GM21576 (cell line): ENCODE results near the gene GRIP2.

ENCODE experiments used
- ATAC-seq: cut with Tn5 transposase; IDR thresholded peaks from one replicate; pipeline ENCODE4 v1.9.1; 2021; ENCODE audit warnings: mild to moderate bottlenecking, moderate library complexity; ENCODE audit not compliant: unreplicated experiment

The GRIP2 gene

DNA sequence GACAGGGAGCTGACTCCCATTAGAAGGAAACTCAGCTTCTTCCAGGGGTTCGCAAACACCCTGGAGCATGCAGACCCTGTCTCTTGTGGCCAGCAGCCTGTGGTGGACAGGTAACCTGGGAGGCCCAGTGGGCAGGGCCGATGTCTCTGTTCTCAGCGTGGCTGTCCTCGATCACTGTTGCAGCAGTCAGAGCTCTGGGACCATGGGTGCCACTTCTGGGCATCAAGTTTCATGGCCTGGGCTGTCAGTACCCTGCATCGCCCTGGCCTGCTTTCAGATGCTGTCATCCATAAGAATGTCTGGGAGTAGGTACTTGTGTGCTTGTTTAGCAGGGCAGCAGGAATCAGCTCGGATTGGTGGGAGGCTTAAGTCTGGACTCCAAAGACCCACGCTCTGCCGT lies 83.3 kb downstream of the GRIP2 start:
- ATAC-seq, result no peak

DNA sequence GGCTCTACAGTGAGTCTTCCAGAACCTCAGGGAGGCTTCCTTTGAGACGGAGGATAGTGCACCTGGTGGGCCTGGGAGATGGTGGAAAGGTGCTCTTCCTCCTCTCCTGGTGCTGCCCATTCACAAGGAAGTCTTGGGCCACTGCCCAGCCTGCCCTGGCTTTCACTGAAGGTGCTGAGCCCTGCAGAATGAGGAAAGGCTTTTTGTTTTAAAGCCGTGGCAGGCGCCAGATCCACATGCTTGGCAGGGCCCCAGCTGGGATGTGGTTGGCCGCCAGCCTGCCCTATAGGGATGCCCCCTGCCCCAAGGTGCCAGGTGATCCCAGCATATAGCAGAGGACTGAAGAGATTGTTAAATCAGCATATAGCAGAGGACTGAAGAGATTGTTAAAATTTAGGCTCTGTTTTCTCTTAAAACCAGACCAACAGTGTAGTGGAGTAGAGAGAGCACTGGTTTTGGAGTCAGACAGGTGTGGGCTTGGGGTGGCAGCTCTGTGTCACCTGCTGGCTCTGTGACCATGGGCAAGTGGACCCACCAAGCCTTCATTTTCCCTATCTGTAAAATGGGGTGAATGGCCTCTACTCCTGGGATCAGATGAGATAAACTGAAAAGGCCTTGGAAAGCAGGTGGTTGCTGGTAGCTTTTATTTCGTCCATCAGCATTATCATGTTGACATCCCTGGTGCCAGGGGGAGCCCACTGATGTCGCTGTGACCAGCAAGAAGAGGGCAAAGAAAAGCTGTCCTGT lies 84.4 kb downstream of the GRIP2 start:
- ATAC-seq, result no peak

DNA sequence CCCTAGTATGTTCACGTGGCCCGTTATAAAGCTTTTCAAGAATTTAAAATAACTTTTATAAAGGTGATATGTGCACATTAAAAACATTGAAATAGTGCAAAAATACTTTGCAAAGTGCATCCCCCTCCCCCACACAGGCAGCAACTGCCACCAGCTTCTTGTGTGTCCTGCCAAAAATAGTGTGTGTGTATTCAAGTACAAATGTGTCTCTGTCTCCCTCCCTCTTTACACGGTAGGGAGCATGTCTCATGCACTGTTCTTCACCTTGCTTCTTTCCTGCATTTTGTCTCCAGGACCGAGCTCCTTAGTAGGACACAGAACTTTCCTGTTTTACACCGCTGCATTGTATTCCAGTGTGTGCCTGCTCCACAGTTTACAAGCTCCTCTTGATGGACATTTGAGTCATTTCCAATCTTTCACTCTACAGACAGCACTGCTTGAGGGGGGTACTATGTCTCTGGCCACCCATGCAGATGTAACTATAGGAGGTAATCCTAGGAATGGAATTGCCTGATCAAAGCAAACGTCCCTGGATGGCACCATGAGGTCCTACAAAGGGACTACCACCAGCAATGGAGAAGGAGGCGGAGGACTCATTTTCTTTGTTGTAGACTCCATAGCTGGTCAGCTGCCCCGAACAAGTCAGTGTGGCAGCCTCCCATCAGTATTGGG lies 85.4 kb downstream of the GRIP2 start:
- ATAC-seq, result no peak

DNA sequence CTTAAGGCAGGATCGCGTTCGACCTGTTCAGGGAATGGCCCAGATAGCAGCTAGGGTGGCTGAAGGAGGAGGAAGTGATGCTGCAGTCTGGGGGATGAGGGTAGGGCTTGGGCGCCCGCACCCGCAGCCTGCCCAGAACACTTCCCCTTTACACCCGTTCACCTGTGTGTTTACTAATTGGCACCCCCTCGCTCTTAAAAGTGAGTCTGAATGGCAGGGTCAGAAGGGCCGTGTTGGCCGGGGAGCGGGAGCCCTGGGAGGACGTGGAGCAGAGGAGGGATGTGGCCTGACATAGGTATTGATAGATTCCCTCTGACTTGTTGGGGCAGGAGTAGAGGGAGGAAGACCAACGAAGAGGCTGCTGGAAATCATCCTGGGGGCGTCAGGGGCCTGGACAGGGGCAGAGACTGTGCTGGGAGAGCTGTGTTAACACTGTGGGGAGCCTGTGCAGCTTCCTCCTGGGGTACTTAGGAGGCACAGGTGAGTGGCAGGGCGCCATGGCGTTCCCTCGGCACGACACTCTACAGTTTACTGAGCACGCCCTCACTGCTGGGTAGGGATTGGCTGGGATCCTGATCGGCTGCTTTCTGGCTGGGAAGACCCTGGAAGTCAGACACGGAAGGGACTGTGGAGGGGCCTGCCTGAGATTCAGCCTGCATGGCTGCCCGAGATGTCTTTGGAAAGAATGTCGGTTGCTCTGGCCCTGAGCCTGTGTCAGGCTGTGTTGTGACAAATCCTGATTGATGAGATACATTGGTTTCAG lies 86.1 kb downstream of the GRIP2 start:
- no peak for ATAC-seq

DNA sequence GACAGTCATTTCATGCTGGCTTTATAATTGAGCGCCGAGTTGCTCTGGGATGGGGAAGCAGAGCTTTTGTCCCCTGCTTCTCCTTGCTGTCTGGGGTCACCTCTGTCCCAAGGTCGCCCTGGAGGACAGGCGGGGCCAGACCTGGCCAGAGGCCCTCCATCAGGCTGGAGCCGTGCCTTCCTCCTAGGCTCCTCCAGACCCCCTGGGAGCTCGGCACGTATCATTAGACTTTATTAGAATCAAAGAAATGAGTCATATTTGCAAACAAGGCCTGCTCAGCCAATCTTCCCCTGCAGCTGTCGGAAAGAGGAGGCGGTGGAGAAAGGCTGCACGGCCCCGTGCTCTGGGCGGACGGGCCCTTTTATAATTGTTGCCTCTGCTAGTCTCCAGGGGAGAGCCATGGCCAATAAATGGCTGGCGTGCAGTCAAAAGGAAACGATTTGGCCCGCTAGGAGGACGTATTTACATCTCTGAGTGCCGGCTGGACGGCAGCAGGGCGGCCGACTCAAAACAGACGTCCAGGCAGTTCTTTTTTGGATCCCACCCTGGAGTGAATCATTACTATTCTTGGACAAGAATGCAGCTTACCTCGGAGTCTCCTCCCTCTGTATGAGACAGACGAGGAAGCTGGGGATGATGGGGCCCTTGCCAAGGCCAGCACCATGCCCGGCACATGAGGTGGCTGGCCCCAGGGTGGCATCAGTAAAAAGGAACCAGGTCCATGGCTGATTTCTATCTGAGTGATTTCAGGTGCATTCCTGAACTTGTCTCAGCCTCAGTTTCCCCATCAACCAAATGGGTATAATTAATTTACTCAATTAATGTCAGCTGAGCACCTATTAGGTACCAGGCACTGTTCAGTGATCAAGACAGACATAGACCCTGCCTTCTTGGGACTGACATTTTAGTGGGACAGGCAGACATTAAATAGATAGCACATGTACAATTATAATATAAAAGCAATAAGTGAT lies 87.1 kb downstream of the GRIP2 start:
- no peak for ATAC-seq

DNA sequence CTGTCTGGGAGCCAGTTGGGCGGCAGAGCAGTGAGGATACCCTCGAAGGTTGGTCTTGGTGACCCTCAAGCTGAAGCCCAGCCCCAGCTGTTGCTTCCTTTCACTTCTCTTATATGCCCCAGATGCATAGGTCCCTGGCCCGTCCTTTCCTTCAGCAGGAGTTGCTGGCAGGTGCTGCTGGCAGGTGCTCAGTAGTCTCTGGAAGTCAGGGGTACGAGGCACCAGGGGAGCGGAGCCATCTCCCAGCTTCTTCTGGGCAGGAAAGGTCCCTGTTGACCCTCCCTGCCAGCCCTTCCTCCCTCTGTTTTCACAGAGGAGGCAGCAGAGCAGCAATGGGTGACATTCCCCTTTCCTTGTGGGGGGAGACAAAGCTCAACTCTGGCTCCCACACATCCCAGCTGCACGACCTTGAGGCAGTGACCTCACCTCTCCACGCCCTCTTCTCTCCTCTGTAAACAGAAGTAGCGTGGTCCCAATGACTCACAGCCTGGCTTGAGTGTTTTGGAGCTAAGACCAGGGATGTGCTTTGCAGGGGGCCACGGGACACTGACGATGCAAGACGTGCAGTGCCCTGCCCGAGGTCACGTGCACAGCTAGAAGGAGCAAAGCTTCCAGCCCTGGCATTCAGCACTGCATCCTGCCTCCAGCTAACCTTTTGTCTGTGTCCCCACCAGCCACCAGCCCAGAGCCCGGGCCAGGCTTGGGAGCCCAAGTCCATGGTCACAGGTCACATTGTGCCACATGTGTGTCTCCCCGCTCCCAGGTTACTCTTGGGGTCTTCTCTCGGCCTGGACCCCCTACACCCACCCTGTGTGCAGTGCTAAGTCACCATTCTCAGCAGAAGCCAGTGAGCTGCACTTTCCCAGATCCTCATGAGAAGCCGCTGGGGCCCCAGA lies 88.0 kb downstream of the GRIP2 start:
- no peak for ATAC-seq

DNA sequence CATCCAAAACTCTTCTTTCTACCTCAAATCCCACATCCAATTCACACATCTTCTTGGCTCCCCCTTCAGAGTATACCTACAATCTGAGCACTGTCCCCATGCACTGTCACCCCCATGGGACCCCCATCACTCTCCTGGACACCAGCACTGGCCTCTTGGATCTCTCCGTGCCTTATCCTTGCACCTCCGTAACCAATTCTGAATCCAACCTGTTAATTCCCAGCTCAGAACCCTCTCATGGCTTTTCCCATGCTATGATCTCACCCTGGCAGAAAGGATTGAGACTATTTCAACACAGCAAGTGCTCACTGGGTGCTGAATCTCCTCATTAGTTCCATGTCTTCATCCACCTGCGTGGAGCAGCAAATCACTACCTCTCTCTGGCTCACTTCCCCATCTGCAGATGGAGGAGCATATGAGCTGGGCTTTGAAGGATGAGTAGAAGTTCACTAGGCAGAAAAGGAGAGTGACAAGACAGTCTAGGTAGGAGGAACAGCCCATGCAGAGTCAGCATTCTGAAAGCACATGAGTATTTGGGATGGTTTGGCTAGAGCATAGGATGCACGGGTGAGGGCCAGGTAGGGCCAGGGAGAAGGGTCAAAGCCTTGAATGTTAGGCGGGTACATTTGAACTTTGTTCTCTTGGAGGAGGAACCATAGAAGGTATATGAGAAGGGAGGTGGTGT lies 89.1 kb downstream of the GRIP2 start:
- ATAC-seq, result no peak

DNA sequence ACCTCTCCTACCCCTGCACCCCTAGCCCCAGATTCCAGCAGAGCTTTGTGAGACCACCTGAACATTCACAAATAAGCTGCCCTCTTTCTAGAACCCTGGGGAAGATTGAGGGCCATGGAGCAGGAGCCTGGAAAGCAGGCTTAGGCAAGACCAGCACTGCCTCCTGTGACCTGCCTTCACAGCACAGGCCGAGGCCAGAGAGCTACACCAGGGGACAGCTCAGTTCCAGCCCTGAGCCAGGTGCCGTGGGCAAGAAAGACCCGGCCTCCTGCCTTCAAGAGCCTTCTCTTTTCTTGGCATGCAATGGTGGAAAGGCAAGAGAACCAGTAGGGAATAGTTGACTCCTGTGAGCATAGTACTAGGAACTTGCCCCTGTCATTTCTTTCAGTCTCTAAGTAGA lies 89.6 kb downstream of the GRIP2 start:
- no peak for ATAC-seq

DNA sequence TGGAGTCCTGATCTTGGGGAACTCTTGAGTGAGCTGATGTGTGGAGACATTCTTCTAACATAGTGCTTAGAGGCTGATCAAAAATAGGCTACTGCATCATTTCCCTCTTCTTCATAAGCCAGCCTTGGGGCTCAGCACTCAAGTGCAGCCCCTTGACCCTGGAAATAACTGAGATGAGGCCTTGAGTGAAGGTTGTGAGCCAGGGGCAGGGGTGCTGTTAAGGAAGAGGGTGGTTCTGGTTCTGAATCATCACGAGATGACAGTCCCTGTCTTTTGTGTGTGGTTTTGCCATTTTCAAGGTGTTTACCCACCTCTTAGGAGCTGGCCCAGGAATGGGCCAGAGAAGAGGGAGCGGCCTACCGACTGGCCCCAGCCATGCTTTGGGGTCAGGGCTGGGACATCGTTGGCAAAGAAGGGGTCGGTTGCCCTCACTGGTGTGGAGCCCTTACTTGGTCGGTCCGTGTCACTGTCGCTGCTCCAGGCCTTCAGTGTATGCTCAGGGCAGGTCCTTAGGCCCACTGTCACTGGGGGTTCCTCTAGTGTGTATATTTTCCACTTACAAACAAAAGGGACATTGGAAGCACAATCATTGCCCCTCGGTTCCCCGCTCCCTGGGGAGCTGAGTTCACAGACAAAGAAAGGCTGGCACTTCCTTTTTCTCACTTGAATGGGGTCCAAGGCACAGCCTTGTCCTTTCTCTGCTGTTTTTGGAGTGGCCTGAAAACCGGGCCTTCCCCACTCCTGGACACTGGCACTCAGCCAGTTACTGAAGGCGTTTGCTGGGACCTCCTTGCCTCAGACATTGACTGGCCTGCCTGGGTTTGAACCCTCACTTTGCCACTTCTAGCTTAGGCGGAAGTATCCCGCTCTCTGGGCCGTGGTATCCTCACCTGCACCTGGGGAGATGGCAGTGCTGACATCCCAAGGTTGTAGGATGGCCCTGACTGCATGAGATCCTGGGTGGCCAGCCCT lies 91.1 kb downstream of the GRIP2 start:
- ATAC-seq, result no peak

DNA sequence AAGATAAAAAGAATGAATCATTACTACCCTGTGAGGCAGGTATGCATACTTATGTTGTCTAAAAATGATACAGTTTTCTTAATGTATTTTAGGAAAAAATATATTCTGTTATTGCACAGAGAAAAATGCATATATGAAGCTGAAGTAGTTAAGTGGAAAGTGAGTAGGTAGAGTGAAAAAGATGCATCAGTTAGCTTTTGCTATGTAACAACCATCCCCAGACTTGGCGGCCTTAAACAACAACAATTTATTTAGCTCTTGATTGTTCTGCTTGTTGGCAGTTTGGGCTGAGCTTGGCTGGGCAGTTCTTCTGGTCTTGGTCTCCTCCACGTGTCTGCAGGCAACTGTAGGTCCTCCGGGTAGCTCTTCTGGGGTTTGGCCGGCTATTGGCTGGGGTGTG lies 92.1 kb downstream of the GRIP2 start:
- ATAC-seq, result no peak

DNA sequence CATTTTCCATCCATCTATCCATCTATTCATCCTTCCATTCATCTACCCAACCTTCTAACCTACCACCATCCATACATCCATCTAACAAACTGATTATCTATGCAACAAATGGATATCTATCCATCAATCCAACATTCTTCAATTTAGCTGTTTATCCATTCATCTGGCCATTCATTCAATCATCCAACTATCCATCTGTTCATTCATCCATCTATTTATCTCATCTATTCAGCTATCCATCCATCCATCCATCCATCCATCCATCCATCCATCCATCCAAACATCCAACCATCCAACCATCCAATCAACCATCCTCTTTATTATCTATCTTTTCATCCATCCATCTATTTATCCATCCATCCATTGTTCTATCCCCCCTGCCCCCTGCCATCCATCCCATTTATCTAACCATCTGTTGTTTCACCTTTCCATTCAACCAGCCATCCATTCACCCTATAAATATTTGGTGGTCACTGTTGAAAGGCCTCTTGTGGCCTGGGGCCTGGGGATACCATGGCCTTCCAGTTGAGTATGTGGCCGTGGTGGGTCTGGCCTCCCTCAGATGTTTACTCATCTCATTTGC lies 93.1 kb downstream of the GRIP2 start:
- ATAC-seq, result no peak

DNA sequence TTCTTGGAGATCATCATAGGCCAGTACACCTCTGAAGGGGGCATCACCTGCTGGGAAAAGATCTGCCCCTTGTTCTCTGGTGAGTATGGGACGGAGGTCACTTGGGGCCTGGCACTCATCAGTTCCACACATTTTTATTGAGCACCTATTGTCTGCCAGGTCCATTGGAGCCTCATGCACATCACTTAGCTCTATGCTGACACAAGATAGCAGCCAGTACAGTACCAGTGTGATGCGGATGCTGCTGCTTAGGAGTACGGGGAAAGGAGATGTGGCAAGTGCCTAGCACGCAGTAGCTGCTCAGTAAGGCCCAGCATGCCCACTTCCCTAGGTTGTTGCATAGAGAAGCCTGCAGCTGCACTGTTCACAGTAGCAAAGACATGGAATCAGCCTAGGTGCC lies 94.4 kb downstream of the GRIP2 start:
- no peak for ATAC-seq

DNA sequence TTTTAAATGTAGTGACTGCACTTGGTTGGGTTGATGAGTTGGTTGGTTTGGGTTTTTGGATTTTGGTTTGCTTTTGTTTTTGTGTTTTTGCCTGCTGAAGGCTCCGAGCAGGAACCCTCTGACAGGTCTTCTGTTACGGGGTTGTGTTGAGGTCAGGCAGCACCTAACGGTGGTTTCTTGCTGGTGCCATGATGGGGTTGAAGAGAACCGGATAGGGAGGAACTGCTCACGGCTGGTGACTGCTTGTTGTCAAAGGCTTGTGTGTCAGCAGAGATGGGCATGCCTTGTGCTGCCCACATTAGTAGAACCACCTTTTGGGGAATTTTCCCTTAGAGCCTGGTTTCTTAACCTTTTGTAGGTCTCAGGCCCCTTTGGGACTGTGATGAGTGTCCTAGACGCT lies 95.8 kb downstream of the GRIP2 start:
- ATAC-seq, result no peak

DNA sequence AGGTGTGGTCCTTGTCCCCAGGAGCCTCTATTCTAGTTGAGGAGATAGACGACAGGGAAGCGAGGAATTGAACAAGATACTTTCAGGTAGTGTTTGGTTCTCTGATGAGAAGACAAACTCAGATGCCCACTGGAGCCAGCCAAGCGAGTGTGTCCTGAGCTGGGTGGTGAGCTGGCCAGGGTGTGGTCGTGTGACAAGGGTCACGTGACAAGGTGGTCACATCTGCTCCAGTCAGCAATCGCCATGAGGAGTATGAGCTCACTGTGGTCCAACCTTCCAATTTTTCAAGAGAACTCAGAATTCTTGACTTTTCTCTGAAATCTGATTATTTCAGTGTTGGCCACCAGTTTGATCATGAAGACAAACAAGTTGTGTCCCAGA lies 98.2 kb downstream of the GRIP2 start:
- ATAC-seq, result no peak

DNA sequence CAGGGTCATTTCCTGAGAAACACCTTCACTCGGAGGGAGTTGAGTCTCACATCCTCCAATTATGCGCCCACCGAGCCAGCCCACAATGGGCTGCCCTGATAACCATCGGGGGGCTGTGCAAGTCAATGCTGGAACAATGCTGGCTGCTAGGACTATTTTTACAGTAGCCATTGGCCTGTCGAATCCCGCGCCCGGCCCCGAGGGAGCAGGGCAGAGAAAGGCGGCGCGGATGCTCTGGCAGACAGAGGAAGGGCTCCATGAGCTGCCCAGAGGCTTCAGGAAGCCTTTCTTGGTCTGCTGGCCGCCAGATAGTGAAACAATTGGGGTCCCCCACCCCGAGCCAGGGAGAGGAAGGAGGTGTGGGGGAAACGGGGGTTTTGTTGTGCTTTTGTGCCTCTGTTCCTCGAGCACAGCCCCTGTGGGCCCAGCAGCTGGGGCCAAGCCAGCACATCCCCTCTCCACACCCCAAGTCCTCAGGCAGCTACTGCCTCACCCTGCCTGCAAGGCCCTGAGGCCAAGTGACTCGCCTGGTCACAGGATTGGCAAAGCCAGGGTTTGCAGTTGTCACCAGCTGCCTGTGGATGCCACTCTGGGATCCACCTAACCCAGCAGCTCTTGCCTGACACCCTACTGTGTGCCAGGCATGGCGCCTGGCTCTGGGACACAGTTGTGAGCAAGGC lies 98.8 kb downstream of the GRIP2 start:
- no peak for ATAC-seq

DNA sequence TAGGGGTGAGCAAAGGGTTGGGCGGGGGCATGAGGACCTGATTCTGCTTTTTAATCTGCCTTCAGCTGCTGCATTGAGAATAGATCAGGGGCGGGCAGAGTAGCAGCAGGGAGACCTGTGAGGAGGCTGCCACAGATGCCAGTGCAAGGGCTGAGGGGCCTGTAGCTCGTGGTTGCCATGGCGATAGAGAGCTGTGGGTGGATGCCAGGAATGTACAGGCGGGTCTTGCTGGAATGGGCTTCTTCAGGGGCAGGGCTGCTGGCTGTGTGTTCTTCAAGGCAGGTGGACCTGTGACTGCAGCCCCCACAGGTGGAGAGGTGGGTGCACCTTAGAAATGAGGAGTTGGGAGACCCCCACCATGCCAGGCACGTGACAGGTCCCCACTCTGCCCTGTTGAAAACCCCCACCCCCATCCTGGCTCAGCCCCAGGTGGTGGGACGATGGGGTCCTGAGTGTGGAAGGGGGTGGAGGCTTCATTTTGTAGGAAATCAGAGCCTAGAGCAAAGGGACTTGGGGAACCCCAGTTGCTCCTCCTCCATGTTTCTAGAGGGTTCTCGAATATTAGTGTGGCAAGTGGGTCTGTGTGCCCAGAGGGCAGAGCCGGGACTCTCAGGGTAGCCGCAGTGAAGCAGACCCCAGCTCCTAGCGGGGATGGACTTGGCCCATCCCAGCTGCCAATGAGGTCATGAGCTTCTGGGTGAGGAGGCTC lies 99.5 kb downstream of the GRIP2 start:
- no peak for ATAC-seq

DNA sequence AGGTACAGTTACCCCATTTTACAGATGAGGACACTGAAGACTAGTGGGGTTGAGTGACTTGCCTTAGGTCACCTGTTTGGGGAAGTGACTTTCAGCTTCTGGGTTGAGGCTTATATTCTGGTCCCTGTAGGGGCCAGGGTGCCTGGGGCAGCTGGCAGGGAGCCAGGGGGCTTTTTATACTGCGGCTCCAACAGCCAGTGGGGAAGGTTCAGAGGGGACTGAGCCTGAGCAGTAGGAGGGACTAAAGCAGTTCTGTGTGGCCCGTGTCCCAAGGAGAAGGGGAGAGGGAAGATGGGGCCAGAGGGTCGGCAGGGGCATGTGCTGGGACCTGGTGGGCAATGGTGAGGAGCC lies 100.0 kb downstream of the GRIP2 start:
- no peak for ATAC-seq
